ENCODE measurements around the gene RBM17. TPM values are rescaled to one million over a fixed set of nuclear protein-coding genes. Genes with fewer than 3 reads are reported as not detected.
"Not testable (repeated sequence)": the region's sequence is repeated elsewhere in the genome, so short reads cannot be mapped to it uniquely, and the experiment has no call there.

Gene RBM17
- total RNA-seq, 1 donor from 2014 or later: 90.8 TPM

- intact Hi-C loops (cut with DNase I): no loop called here
- TF ChIP-seq, protein P1, sequence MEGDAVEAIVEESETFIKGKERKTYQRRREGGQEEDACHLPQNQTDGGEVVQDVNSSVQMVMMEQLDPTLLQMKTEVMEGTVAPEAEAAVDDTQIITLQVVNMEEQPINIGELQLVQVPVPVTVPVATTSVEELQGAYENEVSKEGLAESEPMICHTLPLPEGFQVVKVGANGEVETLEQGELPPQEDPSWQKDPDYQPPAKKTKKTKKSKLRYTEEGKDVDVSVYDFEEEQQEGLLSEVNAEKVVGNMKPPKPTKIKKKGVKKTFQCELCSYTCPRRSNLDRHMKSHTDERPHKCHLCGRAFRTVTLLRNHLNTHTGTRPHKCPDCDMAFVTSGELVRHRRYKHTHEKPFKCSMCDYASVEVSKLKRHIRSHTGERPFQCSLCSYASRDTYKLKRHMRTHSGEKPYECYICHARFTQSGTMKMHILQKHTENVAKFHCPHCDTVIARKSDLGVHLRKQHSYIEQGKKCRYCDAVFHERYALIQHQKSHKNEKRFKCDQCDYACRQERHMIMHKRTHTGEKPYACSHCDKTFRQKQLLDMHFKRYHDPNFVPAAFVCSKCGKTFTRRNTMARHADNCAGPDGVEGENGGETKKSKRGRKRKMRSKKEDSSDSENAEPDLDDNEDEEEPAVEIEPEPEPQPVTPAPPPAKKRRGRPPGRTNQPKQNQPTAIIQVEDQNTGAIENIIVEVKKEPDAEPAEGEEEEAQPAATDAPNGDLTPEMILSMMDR (IDR thresholded peaks at IDR 0.05): no peak
- H3K4me1 ChIP-seq: peaks cover 20% of the 10 kb centered on the region
These were observed 75.6 kb downstream of the RBM17 start for GRCh38 chr10:6164271-6165095.

GRCh38 chr10:6165221-6165725, 76.4 kb downstream of the RBM17 start:
- Histone ChIP-seq H3K9me3 (no peaks in the 10 kb centered on the region), H3K27me3 (ENCODE audit: low read depth) (no peaks in the 10 kb centered on the region), H3K27ac (no peak overlapping the region), H3K4me1 (peaks cover 22% of the 10 kb centered on the region), H3K36me3 (no peaks in the 10 kb centered on the region), H3K4me3 (peak overlapping the region; percentile 93)
- intact Hi-C loops (cut with DNase I): no loop called here
- ATAC-seq: no peak
- no peak for DNase-seq
- TF ChIP-seq, protein P1 (IDR thresholded peaks at IDR 0.05): no peak

More at GRCh38 chr10:6164271-6165095, 75.6 kb downstream of the RBM17 start:
- no peaks in the 10 kb centered on the region for H3K36me3 ChIP-seq
- ATAC-seq (no peak), DNase-seq (no peak)
- H3K27me3 ChIP-seq (ENCODE audit: low read depth): no peaks in the 10 kb centered on the region
- peak overlapping the region; percentile 95 for H3K27ac ChIP-seq
- peak overlapping the region; percentile 93 for H3K4me3 ChIP-seq
- no peaks in the 10 kb centered on the region for H3K9me3 ChIP-seq

GRCh38 chr10:6165933-6166332, 77.1 kb downstream of the RBM17 start:
- H3K27me3 ChIP-seq (ENCODE audit: low read depth): not testable (repeated sequence)

More at GRCh38 chr10:6165933-6166332, 77.1 kb downstream of the RBM17 start:
- peaks cover 29% of the 10 kb centered on the region for H3K4me1 ChIP-seq
- H3K4me3 ChIP-seq; DNase-seq; ATAC-seq; H3K9me3 ChIP-seq; intact Hi-C loops (cut with DNase I); H3K36me3 ChIP-seq; H3K27ac ChIP-seq: not testable (repeated sequence)

Small RNA genes lying within 50 kb of the gene (microRNA-seq; reads per million reads assigned to microRNA genes)
- gene MIR3155A (ENCODE audit: borderline number of aligned reads) (not detected), gene MIR3155B (ENCODE audit: borderline number of aligned reads) (not detected)

Other genes with a start within 250 kb of the RBM17 start
- gene ANKRD16, start 199.1 kb upstream of the RBM17 start, total RNA-seq: 5.6 TPM
- gene FBH1, start 198.8 kb upstream of the RBM17 start, total RNA-seq: 64.7 TPM
- 28.5 TPM for gene IL15RA, start 111.5 kb upstream of the RBM17 start, total RNA-seq
- 2.9 TPM for gene IL2RA, start 26.7 kb upstream of the RBM17 start, total RNA-seq
- 78.5 TPM for gene PFKFB3, start 113.9 kb downstream of the RBM17 start, total RNA-seq